ENCODE data around the gene UGT1A9.

Gene UGT1A9

GRCh38 chr2:233796254-233796653 is 124.6 kb downstream of the UGT1A9 start:
- no peak for DNase-seq (ENCODE audit: low spot score)

DNA sequence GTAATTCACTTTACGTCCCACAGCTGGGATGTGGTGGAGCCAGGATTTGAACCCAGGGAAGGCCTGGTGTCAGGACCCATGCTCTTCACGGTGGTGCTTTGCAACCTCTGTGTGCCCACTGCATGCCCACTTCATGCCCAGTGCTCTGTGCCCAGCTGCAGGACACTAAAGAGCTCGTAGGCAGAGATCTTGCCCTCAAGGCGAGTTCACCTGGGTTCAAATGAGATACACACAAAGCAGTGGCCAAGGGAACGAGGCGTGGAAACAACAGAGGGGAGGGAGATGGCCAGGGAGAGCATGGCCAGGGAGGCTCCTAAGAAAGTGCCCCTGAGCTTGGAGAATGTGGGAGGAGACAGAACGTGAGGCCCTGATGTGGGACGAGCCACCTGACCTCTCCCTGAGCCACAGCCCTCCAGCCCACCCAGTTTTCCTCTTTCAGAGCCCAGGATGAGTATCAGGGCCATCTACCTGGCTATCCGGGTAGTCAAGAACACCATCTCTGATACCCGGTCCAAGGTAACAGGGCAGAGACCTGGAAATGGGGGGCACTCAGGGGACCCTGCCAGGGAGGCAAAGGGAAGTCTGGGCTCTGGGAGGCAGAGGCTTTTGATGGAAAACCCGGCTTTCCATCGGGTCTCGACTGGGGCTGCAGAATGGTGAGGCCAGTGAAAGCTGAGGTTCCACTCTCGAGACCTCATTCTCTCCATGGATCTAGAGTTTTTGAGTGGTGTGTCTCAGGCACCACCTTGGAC is 126.8 kb downstream of the UGT1A9 start:
- no peak for DNase-seq (ENCODE audit: low spot score)

- DNase-seq (ENCODE audit: low spot score): no peak
These were observed 127.5 kb downstream of the UGT1A9 start for GRCh38 chr2:233799087-233799665.

DNA sequence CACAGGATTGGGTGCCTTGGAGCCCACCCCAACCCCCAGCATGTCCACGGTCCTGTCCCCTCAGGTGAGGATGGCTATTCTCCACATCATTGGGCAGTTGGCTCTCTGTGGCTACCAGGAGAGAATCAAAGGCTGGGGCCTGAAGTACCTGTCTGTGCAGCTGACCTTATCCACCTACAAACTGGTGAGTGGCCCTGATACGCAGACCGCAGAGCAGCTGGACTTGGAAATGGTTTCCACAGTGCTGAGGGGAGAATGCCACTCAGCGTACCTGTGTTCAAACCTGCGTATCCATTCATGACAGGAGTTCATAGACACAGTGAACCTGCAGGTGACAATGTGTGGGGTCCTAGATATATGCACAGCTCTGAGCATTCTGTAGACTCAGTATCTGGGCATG is 128.0 kb downstream of the UGT1A9 start:
- no peak for DNase-seq (ENCODE audit: low spot score)

DNA sequence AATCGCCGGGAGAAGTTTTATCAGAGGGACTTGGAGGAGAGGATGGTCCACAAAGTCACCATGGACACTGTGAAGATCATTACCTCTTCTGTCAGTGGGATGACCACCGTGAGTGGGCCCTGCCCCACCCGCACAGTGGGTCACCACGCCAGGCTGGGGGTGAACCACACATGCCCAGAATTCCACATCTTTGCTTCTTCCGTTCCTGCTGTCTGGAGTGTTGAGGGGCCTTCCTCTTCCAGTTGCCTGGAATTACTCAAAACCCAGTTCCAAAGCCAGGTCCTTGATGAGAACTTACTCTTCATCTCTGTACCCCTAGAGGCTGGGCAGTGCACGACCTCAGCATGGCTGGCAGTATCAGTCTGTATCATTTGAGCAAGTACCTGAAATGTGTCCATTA is 128.5 kb downstream of the UGT1A9 start:
- no peak for DNase-seq (ENCODE audit: low spot score)

- DNase-seq (ENCODE audit: low spot score): no peak
These were observed 129.8 kb downstream of the UGT1A9 start for GRCh38 chr2:233801357-233802131.

GRCh38 chr2:233802132-233802815 is 130.6 kb downstream of the UGT1A9 start:
- no peak for DNase-seq (ENCODE audit: low spot score)

GRCh38 chr2:233803292-233803911 is 131.7 kb downstream of the UGT1A9 start:
- no peak for DNase-seq (ENCODE audit: low spot score)

GRCh38 chr2:233803994-233804393 is 132.3 kb downstream of the UGT1A9 start:
- DNase-seq (ENCODE audit: low spot score): no peak

DNA sequence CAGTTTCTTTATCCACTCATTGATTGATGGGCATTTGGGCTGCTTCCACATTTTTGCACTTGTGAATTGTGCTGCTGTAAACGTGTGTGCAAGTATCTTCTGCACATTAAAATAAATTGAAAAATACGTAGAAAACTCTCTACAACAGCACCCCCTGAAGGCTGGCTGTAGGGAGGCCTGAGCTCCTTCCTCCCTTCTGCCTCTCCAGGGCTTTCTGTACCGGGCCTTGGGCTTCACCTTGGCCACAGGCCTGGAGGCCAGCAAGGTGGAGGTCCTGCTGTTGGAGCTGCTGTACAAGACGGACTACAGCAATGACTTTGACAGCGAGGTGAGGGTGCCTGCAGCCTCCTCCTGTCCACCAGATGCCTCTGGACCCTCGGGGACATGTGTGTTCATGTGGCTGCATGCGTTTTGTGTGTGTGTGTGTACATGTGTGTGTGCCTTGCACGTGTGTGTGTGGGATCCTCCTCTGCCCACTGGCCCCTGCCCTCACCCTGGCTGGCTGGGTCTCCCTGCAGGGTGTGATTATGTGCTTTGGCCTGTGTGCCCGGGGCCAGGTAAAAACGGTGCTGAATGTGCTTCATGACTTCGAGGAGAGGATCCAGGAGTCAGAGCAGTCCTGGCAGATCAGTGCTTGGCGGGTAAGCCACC is 135.6 kb downstream of the UGT1A9 start:
- DNase-seq (ENCODE audit: low spot score): no peak

- DNase-seq (ENCODE audit: low spot score): no peak
These were observed 136.6 kb downstream of the UGT1A9 start for GRCh38 chr2:233807966-233808935.

- DNase-seq (ENCODE audit: low spot score): no peak
These were observed 138.7 kb downstream of the UGT1A9 start for GRCh38 chr2:233810385-233810784.

GRCh38 chr2:233811087-233811486 is 139.4 kb downstream of the UGT1A9 start:
- DNase-seq (ENCODE audit: low spot score): no peak

DNA sequence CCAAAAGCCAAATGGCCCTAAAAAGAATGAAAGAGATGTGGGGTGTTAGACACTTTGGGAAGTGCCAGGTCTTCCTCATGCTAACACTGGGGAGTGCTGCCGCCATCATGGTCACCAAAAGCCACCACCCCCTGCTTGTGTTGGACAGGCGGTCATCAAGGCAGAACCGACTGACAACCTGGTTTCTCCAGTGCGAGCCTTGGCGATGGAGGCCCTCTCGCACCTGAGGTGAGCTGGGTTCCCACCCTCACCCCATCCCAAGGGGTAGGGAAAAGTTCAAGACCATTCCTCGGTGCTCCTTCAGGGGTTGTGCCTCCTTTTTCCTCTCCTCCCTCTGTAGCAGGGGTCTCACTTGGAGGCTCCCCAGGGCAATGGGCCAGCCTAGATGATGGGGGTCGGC is 140.0 kb downstream of the UGT1A9 start:
- no peak for DNase-seq (ENCODE audit: low spot score)

- DNase-seq (ENCODE audit: low spot score): no peak
These were observed 141.7 kb downstream of the UGT1A9 start for GRCh38 chr2:233813236-233814055.

DNA sequence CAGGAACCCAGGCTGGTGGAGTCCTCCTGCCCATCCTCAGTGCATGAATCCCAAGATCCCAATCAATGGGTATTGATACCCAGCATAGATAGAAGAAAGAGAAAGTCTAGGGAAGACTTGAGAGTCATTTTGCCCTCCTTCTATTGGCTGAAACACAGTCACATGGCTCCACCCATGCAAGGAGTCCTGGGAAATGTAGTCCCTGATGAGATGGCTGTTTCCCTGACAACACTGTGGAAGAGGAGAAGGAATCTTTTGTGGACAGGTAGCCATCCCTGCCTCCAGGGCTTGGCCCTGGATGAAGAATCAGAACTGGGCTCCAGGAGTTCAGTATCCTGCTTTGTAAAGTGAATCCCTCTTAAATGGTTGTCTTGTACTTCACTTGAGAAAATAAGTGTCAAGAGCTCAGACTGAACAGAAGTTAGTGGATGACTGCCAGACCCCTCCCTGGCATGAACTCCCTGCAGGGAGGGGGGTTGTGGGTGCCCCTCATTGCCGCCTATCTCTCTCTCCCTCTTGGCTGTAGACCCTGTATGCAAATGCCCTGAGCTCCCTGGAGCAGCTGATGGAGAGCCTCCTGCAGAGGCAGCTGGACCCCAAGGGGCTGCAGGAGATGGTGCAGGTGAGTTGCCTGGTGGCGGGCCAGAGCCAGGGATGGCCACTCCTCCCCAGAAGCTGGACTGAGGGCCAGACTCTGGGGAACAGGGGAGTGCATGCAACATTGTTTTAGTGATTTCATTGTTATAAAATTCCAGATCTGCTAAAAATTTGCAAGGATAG is 142.5 kb downstream of the UGT1A9 start:
- DNase-seq (ENCODE audit: low spot score): no peak

GRCh38 chr2:233815861-233816260 is 144.2 kb downstream of the UGT1A9 start:
- no peak for DNase-seq (ENCODE audit: low spot score)

DNA sequence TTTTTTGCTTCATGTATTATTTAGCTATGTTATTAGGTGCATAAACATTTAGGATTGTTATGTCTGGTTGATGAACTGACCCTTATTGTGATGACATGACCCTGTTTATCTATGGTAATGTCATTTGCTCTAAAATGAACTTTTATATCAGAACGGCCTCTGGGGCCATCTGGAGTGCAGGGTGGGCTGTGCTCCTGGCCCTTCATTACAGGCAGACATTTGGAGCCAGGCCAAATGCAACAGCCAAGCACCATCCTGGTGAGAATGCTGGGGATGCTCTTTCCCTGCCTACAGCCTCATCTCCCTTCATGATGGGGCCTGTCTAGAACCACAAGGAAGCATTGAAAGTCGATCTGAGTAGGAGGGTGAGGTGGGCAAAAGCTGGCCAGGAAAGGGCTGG is 144.6 kb downstream of the UGT1A9 start:
- no peak for DNase-seq (ENCODE audit: low spot score)

DNA sequence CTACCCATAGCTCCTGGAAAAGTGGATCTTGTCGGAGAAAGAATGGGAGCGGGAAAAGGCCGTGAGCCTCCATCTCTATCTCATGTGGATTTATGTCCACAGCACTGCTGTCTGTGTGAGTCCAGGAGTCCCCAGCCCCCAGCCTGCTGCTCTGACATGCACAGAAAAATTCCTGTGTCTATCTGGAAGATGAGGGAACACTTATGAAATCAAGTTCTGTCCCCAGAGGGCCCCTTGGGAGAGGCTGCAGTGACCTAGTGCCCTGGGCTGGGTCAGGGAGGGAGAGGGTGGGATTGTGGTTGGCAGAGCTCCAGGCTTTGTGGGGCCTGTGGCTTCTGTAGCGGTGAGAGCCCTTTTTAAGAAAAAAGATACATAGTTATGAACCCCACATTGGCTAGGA is 145.1 kb downstream of the UGT1A9 start:
- DNase-seq (ENCODE audit: low spot score): no peak

Data from kidney capillary endothelial cell (primary cell).